ENCODE data around the gene ETV6.

The ETV6 gene

GRCh38 chr12:11795913-11796459, 146.5 kb downstream of the ETV6 start:
- TF ChIP-seq CTCF (IDR thresholded peaks at IDR 0.05; ENCODE audit: low read depth, low read length) = no peak
- peak; percentile 75 to 87 for DNase-seq (ENCODE audit: low read depth in 2 of 2)
- no peak overlapping the region for H3K4me3 ChIP-seq (replicated peaks in 1 of 2; ENCODE audit: low read depth in 2 of 2, low read length in 2 of 2)

GRCh38 chr12:11797317-11797913, 147.9 kb downstream of the ETV6 start:
- peak; percentile 75 to 83 for DNase-seq (ENCODE audit: low read depth in 2 of 2)
- H3K4me3 ChIP-seq (replicated peaks in 1 of 2; ENCODE audit: low read depth in 2 of 2, low read length in 2 of 2) = no peak overlapping the region
- no peak for TF ChIP-seq CTCF (IDR thresholded peaks at IDR 0.05; ENCODE audit: low read depth, low read length)

- no peak overlapping the region for H3K4me3 ChIP-seq (replicated peaks in 1 of 2; ENCODE audit: low read depth in 2 of 2, low read length in 2 of 2)
- TF ChIP-seq CTCF (IDR thresholded peaks at IDR 0.05; ENCODE audit: low read depth, low read length) = no peak
- no peak for DNase-seq (ENCODE audit: low read depth in 2 of 2)
Observed at GRCh38 chr12:11798006-11798708, 148.7 kb downstream of the ETV6 start.

GRCh38 chr12:11798856-11799501, 149.5 kb downstream of the ETV6 start:
- DNase-seq (ENCODE audit: low read depth in 2 of 2) = peak; percentile 94 to 96
- no peak overlapping the region for H3K4me3 ChIP-seq (replicated peaks in 1 of 2; ENCODE audit: low read depth in 2 of 2, low read length in 2 of 2)
- no peak for TF ChIP-seq CTCF (IDR thresholded peaks at IDR 0.05; ENCODE audit: low read depth, low read length)

- TF ChIP-seq CTCF (IDR thresholded peaks at IDR 0.05; ENCODE audit: low read depth, low read length) = no peak
- DNase-seq (ENCODE audit: low read depth in 2 of 2) = no peak
- H3K4me3 ChIP-seq (replicated peaks in 1 of 2; ENCODE audit: low read depth in 2 of 2, low read length in 2 of 2) = no peak overlapping the region
Observed at GRCh38 chr12:11799502-11799873, 150.0 kb downstream of the ETV6 start.

- TF ChIP-seq CTCF (IDR thresholded peaks at IDR 0.05; ENCODE audit: low read depth, low read length) = no peak
- no peak overlapping the region for H3K4me3 ChIP-seq (replicated peaks in 1 of 2; ENCODE audit: low read depth in 2 of 2, low read length in 2 of 2)
- DNase-seq (ENCODE audit: low read depth in 2 of 2) = no peak
Observed at GRCh38 chr12:11801643-11802042, 152.2 kb downstream of the ETV6 start.

Data from cardiac fibroblast (primary cell).